BLaER1 treated with 17β-estradiol and CSF1 and Interleukin-3, amounts not matched to agents 10 nM and 100 nM (cell line): Measurements from ENCODE around the gene ZNF791.
A peak's percentile ranks its signal among the peaks of the same experiment; 100 is the strongest.
"Not testable (repeated sequence)": the region's sequence is repeated elsewhere in the genome, so short reads cannot be mapped to it uniquely, and the experiment has no call there.

Source experiments
- H3K27ac ChIP-seq, 11 experiments: shearing (Covaris generic); formaldehyde crosslinking; 2 replicates each; pipeline ENCODE4 v1.8.1; 2022
- H3K27me3 ChIP-seq, 11 experiments: shearing (Covaris generic); formaldehyde crosslinking; 2 replicates each; pipeline ENCODE4 v1.8.1; 2022
- H3K36me3 ChIP-seq, 11 experiments: shearing (Covaris generic); formaldehyde crosslinking; 2 replicates each; pipeline ENCODE4 v1.8.1; 2022
- H3K4me1 ChIP-seq, 10 experiments: shearing (Covaris generic); formaldehyde crosslinking; 2 replicates each; pipeline ENCODE4 v1.8.1; 2022
- H3K4me2 ChIP-seq, 11 experiments: shearing (Covaris generic); formaldehyde crosslinking; 2 replicates each; pipeline ENCODE4 v1.8.1; 2022
- H3K4me3 ChIP-seq, 10 experiments: shearing (Covaris generic); formaldehyde crosslinking; 2 replicates each; pipeline ENCODE4 v1.8.1; 2022
- H3K9ac ChIP-seq, 11 experiments: shearing (Covaris generic); formaldehyde crosslinking; 2 replicates each; pipeline ENCODE4 v1.8.1; 2022
- H3K9me3 ChIP-seq, 11 experiments: shearing (Covaris generic); formaldehyde crosslinking; replicated peaks in 1 of 11; 2 replicates each; pipeline ENCODE4 v1.8.1; 2022
- H4K20me1 ChIP-seq, 11 experiments: shearing (Covaris generic); formaldehyde crosslinking; 2 replicates each; pipeline ENCODE4 v1.8.1; 2022
- Cebpa-rat ChIP-seq, 11 experiments: shearing (Covaris generic); IDR thresholded peaks; 2 replicates each; pipeline ENCODE4 v1.8.1; 2022

Gene ZNF791

DNA sequence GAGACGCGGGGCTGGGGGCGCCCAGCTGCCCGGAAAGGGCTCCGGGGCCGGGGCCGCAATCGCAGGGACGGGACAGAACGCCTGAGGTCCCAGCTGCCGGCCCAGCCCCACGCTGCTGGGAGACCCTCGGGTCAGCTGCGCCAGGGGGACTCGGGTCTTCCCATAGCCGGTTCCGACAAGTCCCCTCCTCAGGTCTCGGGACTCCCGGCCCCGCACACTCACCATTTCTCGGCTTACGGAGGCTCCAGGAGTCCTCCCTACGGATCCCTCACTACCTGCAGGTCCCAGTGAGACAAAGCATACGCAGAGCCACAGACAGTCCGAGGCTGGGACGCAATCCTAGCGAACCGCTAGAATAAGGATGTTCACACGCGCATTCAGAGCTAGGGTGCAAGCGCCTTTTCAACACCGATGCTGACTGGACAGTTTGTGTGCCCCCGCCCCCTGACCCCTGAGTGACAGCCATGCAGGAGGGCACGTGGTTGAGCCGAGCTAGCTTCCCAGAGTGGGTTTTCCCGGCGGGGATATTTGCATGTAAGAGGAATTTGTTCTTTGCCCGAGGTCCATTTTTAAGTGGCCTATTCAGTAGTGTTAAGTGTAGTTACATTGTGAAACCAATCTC is 13.7 kb upstream of the ZNF791 start:
- Histone ChIP-seq H3K4me1 (no peaks in the 10 kb centered on the region), H4K20me1 (peaks cover 0 to 13% (median 0%) of the 10 kb centered on the region in 11 experiments; a peak in 3 of 22 replicates), H3K27me3 (no peaks in the 10 kb centered on the region), H3K27ac (no peak overlapping the region), H3K9ac (no peak overlapping the region), H3K4me3 (no peak overlapping the region), H3K36me3 (peaks cover 36 to 91% (median 58%) of the 10 kb centered on the region in 11 experiments), H3K9me3 (no peaks in the 10 kb centered on the region), H3K4me2 (no peak overlapping the region)
- no peak for TF ChIP-seq Cebpa-rat (IDR thresholded peaks at IDR 0.05)

DNA sequence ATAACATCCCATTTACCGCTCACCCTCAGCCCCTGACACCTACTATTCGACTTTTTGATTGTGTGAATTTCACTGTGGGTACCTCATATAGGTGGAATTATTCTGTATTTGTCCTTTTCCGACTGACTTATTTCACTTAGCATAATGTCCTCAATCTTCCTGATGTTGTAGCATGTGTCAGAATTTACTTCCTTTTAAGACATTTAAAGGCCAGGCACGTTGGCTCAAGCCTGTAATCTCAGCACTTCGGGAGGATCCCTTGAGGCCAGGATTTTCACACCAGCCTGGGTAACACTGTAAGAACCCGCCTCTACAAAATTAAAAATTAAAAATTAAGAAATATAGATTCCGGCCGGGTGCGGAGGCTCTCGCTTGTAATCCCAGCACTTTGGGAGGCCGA is 13.1 kb upstream of the ZNF791 start:
- Histone ChIP-seq H3K4me2 (no peak overlapping the region), H4K20me1 (peaks cover 0 to 13% (median 0%) of the 10 kb centered on the region in 11 experiments; a peak in 3 of 22 replicates), H3K4me3 (no peak overlapping the region), H3K36me3 (peaks cover 42 to 91% (median 64%) of the 10 kb centered on the region in 11 experiments), H3K9ac (no peak overlapping the region), H3K9me3 (no peaks in the 10 kb centered on the region), H3K27me3 (no peaks in the 10 kb centered on the region), H3K4me1 (no peaks in the 10 kb centered on the region), H3K27ac (no peak overlapping the region)
- no peak for TF ChIP-seq Cebpa-rat (IDR thresholded peaks at IDR 0.05)

DNA sequence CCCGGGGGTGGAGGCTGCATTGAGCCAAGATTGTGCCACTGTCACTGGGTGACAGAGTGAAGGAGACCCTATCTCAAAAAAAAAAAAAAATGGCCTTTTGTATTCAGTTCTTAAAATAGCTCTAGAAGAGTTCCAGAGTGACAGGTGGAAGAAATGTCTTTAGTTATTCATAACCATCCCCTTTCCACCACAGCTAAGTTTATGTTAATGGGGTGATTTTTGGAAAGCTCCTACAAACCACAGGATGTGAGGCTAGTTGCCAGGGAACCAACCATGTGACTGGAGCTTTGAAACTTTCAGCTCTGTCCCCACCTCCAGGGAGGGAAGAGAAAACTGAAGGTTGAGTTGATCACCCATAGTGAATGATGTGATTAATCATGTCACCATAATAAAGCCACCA is 7.0 kb upstream of the ZNF791 start:
- no peaks in the 10 kb centered on the region; a peak in 2 of 22 replicates for H4K20me1 ChIP-seq
- H3K36me3 ChIP-seq: peaks cover 63 to 98% (median 76%) of the 10 kb centered on the region in 11 experiments
- H3K4me3 ChIP-seq: no peak overlapping the region
- H3K4me1 ChIP-seq: peaks cover 10 to 24% (median 16%) of the 10 kb centered on the region in 10 experiments
- no peak for TF ChIP-seq Cebpa-rat (IDR thresholded peaks at IDR 0.05)
- peak overlapping the region in 8 of 11 experiments; percentile 12 to 50 (median 34); a peak in 13 of 22 replicates for H3K4me2 ChIP-seq
- H3K9ac ChIP-seq: no peak overlapping the region
- H3K27ac ChIP-seq: no peak overlapping the region
- H3K9me3 ChIP-seq: no peaks in the 10 kb centered on the region
- H3K27me3 ChIP-seq: no peaks in the 10 kb centered on the region

DNA sequence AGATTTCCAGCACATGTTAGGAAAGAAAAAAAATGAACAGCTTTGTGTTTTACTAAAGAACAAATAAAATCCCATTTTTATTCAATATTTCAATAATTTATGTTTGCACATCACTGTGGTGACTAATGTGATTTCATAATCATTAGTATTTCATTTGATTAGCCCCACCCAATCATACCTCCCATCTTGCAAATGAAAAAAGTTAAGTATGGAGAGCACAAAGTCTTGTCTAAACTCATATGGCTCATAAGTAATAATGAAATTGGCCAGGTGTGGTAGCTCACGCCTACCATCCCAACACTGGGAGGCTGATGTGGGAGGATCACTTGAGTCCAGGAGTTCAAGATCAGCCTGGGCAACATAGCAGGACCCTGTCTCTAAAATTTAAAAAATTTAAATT is 3.9 kb upstream of the ZNF791 start:
- Histone ChIP-seq H3K4me2 (no peak overlapping the region), H3K27ac (no peak overlapping the region), H3K27me3 (no peaks in the 10 kb centered on the region), H3K4me1 (peaks cover 25 to 41% (median 32%) of the 10 kb centered on the region in 10 experiments), H3K9ac (no peak overlapping the region), H3K36me3 (peaks cover 48 to 73% (median 62%) of the 10 kb centered on the region in 11 experiments), H4K20me1 (peaks cover 4 to 10% (median 8%) of the 10 kb centered on the region in 11 experiments; a peak in 18 of 22 replicates), H3K9me3 (no peaks in the 10 kb centered on the region), H3K4me3 (no peak overlapping the region)
- no peak for TF ChIP-seq Cebpa-rat (IDR thresholded peaks at IDR 0.05)

DNA sequence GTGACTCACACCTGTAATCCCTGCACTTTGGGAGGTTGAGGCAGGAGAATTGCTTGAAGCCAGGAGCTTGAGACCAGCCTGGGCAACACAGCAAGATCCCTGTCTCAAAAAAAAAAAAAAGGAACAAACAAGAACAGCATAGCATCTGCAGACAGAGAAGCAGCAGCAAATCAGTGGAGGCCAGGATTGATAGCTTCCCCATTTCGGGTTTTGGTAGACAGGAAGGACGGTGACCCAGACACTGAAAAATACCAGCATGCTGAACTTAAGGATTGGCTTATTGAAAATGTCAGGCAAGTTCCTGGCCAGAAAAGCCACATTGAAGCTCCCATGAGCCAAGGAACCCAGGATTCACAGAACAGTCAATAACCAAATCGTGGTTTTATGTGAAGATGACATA is 3.1 kb upstream of the ZNF791 start:
- Histone ChIP-seq H3K4me1 (peaks cover 33 to 50% (median 40%) of the 10 kb centered on the region in 10 experiments), H3K27me3 (no peaks in the 10 kb centered on the region), H3K9ac (no peak overlapping the region), H3K4me2 (peak overlapping the region in 5 of 11 experiments; percentile 13 to 54 (median 35); a peak in 7 of 22 replicates), H4K20me1 (peaks cover 12 to 18% (median 17%) of the 10 kb centered on the region in 11 experiments; a peak in 20 of 22 replicates), H3K9me3 (no peaks in the 10 kb centered on the region), H3K4me3 (no peak overlapping the region), H3K36me3 (peaks cover 41 to 69% (median 58%) of the 10 kb centered on the region in 11 experiments), H3K27ac (no peak overlapping the region)
- TF ChIP-seq Cebpa-rat (IDR thresholded peaks at IDR 0.05): no peak

DNA sequence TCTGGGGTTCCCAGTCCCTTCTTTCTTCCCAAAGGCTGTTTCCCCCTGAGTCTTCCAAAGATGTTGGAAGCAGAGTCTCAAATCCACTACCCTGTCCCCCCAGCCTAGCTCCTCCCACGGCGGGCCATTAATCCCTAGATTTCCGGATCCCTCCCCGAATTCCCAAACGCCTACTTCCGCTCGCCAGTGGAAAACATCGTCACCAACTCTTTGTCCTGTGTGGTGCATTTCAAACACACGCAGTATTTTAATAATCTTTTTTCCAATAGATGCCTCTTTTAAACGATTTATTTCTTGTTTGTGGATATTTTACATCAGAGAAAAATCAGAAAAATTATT is 610 bp downstream of the ZNF791 start:
- peaks cover 38 to 68% (median 50%) of the 10 kb centered on the region in 11 experiments for H3K36me3 ChIP-seq
- H3K4me1 ChIP-seq: peaks cover 51 to 63% (median 58%) of the 10 kb centered on the region in 10 experiments
- H3K27ac ChIP-seq: peak overlapping the region; percentile 77 to 90 (median 85)
- H3K9me3 ChIP-seq: no peaks in the 10 kb centered on the region
- no peak for TF ChIP-seq Cebpa-rat (IDR thresholded peaks at IDR 0.05)
- peak overlapping the region; percentile 87 to 94 (median 91) for H3K9ac ChIP-seq
- H3K4me3 ChIP-seq: peak overlapping the region; percentile 87 to 99 (median 96)
- peaks cover 49 to 55% (median 54%) of the 10 kb centered on the region in 11 experiments for H4K20me1 ChIP-seq
- H3K4me2 ChIP-seq: peak overlapping the region; percentile 86 to 99 (median 94)
- H3K27me3 ChIP-seq: no peaks in the 10 kb centered on the region

DNA sequence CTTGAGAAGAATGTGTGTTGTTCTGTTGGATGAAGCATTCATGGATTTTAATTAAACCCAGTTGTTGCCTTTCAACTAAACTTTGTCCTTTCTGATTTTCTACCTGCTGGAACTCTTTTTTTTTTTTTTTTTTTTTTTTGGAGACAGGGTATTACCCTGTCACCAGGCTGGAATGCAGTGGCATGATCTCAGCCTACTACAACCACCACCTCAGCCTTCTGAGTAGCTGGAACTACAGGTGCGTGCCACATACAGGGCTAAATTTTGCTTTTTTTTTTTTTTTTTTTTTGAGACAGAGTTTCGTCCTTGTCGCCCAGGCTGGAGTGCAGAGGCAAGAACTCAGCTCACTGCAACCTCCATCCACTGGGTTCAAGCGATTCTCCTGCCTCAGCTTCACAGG is 6.9 kb downstream of the ZNF791 start:
- peaks cover 33 to 73% (median 46%) of the 10 kb centered on the region in 11 experiments for H3K36me3 ChIP-seq
- no peak overlapping the region for H3K4me3 ChIP-seq
- H3K4me1 ChIP-seq: peaks cover 34 to 49% (median 38%) of the 10 kb centered on the region in 10 experiments
- H3K9me3 ChIP-seq: peaks cover 0 to 4% (median 0%) of the 10 kb centered on the region in 11 experiments; a peak in 2 of 22 replicates
- H3K9ac ChIP-seq: no peak overlapping the region
- peaks cover 65 to 95% (median 86%) of the 10 kb centered on the region in 11 experiments for H4K20me1 ChIP-seq
- H3K4me2 ChIP-seq: no peak overlapping the region
- no peak for TF ChIP-seq Cebpa-rat (IDR thresholded peaks at IDR 0.05)
- no peaks in the 10 kb centered on the region for H3K27me3 ChIP-seq
- no peak overlapping the region for H3K27ac ChIP-seq

DNA sequence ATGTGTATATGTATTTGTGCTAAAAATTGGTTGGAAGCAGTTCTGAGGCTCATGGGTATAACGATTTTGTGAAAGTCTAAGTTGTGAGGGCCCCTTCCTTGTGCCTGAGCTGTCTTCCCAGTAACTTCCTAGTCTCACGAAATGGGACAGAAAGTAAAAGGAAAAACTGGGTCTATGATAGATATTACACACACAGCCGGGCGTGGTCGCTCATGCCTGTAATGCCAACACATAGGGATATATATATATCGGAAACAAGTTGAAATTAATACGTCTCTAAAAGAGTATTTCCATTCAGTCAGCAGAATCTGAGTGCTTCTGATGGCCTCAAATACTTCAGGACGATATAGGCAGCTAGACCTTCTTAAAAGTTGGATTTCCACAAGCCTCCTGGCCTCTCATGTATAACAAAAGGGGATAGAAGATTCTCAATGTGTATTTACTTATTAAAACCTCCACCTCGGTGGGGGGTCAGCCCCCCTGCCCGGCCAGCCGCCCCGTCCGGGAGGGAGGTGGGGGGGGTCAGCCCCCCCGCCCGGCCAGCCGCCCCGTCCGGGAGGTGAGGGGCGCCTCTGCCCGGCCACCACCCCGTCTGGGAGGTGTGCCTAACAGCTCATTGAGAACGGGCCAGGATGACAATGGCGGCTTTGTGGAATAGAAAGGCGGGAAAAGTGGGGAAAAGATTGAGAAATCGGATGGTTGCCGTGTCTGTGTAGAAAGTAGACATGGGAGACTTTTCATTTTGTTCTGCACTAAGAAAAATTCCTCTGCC is 10.7 kb downstream of the ZNF791 start:
- H3K9ac ChIP-seq, H3K4me3 ChIP-seq, H3K27ac ChIP-seq, H3K27me3 ChIP-seq: not testable (repeated sequence)
- Histone ChIP-seq H3K4me2 (peak overlapping the region in 2 of 11 experiments; percentile 33 to 61; a peak in 1 of 22 replicates), H4K20me1 (peaks cover 27 to 68% (median 54%) of the 10 kb centered on the region in 11 experiments; a peak in 20 of 22 replicates), H3K9me3 (peaks cover 13 to 23% (median 20%) of the 10 kb centered on the region in 11 experiments), H3K4me1 (peaks cover 5 to 18% (median 13%) of the 10 kb centered on the region in 10 experiments; a peak in 17 of 20 replicates), H3K36me3 (peaks cover 42 to 80% (median 64%) of the 10 kb centered on the region in 11 experiments)

DNA sequence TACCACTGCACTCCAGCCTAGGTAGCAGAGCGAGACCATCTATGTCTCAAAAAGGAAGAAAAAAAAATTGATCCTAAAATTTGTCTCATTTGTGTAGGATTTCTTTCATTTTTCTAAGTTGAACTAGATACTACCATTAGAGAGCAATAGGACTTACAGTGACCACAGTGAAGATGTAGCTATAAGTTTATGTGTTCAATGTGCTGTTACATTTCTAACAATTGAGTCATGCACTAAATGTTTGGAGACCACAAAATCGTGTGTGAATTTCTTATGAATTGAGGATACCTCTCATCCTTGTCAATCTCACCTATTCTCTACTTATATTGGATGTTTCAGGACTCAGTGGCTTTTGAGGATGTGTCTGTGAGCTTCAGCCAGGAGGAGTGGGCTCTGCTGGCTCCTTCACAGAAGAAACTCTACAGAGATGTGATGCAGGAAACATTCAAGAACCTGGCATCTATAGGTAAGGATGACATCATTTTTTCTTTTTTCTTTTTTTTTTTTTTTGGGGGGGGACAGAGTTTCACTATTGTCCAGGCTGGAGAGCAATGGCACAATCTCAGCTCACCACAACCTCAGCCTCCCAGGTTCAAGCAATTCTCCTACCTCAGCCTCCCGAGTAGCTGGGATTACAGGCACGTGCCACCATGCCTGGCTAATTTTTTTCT is 12.8 kb downstream of the ZNF791 start:
- peaks cover 54 to 84% (median 73%) of the 10 kb centered on the region in 11 experiments for H3K36me3 ChIP-seq
- no peaks in the 10 kb centered on the region for H3K27me3 ChIP-seq
- peaks cover 33 to 44% (median 40%) of the 10 kb centered on the region in 11 experiments for H3K9me3 ChIP-seq
- no peak overlapping the region for H3K4me2 ChIP-seq
- H4K20me1 ChIP-seq: peaks cover 9 to 48% (median 33%) of the 10 kb centered on the region in 11 experiments; a peak in 16 of 22 replicates
- TF ChIP-seq Cebpa-rat (IDR thresholded peaks at IDR 0.05): no peak
- H3K4me3 ChIP-seq: no peak overlapping the region
- peaks cover 0 to 15% (median 12%) of the 10 kb centered on the region in 10 experiments; a peak in 11 of 20 replicates for H3K4me1 ChIP-seq
- no peak overlapping the region for H3K9ac ChIP-seq
- no peak overlapping the region for H3K27ac ChIP-seq
